ENCODE data around the gene COX8A. TPM values are rescaled to one million over a fixed set of nuclear protein-coding genes. Genes with fewer than 3 reads are reported as not detected.

COX8A gene
- total RNA-seq, 1 donor from 2014 or later, result 312 TPM

DNA sequence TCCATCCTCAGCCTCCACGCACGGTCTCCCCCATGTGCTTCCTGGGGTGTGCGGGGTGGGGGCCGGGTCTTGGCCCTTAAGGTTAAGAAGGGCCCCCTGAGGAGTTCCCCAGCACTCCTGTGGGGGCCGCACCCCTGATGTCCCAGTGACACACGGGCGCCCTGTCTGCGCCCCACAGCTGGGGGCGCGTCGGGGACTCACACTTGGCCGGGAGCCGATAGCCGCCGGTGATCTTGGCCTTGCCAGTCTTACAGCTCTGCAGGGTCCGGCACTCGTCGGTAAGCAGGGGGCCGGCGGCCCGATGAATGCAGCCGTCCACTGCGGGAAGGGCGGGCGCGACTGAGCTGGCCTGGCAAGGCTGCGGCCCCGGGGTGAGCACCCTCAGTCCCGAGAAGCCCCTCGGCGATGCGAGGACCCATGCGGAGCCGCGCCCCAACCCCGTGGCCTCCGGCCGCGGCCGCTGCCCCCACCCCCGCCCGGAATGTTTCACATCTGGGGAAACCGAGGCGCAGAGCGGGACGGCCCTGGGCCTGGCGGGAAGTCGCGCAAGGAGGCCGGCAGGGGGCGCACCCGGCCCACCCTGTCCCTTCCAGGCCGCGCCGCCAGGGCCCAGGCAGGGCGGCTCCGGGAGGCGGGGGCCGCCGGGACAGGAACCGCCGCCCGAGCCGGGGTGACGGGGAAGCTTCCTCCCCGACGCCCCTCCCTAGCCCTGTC lies 25.8 kb downstream of the COX8A start:
- H3K27me3 Mint-ChIP-seq (ENCODE audit: low read depth), result peaks cover 2% of the 10 kb centered on the region
- H3K4me1 Mint-ChIP-seq (ENCODE audit: low read depth), result peaks cover 2% of the 10 kb centered on the region
- intact Hi-C loops (cut with micrococcal nuclease), result loop anchor here (1.0 kb wide), 1 partner anchor 148 kb away; no protein-coding TSS in a partner anchor
- H3K9me3 Mint-ChIP-seq, result no peaks in the 10 kb centered on the region
- no peak overlapping the region for H3K27ac Mint-ChIP-seq
- DNase-seq (ENCODE audit: low spot score), result peak; percentile 73
- H3K36me3 Mint-ChIP-seq (ENCODE audit: low read depth), result peaks cover 22% of the 10 kb centered on the region
- H3K4me3 Mint-ChIP-seq (ENCODE audit: low read depth), result no peak overlapping the region

DNA sequence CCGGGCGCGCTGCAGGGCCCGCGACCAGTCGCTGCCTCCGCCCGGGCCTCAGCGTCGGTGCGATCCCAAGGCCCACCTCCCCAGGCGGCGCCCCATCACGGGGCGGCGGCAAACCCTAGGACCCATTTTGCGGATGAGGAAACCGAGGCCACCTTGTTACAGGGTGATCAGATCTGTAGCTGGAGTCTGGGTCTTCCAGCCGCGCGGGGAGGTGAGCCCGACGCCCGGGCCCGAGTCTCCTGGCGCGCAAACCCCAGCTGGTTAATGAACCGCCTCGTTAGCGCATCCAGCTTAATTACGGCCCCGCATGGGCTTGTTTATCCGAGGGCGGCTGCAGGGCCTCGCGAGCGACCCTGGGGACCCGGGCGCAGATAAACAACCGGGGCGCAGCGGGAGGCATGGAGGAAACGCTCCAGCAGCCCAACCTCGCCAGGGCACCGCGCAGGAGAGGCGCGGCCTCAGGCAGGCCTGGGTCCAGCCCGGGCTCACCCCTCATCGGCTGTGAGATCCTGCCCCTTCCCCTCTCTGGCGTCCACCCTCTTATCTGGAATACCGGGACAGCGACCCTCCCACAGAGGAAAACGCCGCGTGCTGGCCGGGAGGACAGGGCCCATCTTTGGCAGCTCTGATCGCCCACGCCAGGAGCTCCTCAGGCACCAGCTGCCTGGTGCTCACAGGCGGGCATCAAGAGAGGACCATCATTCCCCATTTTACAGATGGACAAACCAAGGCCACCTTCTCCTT lies 26.5 kb downstream of the COX8A start:
- Mint-ChIP-seq H3K27ac (no peak overlapping the region), H3K4me3 (ENCODE audit: low read depth) (peak overlapping the region; percentile 43), H3K36me3 (ENCODE audit: low read depth) (peaks cover 14% of the 10 kb centered on the region), H3K4me1 (ENCODE audit: low read depth) (peaks cover 2% of the 10 kb centered on the region), H3K27me3 (ENCODE audit: low read depth) (peaks cover 2% of the 10 kb centered on the region), H3K9me3 (no peaks in the 10 kb centered on the region)
- intact Hi-C loops (cut with micrococcal nuclease), result loop anchor here (1.0 kb wide), 1 partner anchor 147 kb away; no protein-coding TSS in a partner anchor
- DNase-seq (ENCODE audit: low spot score), result no peak

DNA sequence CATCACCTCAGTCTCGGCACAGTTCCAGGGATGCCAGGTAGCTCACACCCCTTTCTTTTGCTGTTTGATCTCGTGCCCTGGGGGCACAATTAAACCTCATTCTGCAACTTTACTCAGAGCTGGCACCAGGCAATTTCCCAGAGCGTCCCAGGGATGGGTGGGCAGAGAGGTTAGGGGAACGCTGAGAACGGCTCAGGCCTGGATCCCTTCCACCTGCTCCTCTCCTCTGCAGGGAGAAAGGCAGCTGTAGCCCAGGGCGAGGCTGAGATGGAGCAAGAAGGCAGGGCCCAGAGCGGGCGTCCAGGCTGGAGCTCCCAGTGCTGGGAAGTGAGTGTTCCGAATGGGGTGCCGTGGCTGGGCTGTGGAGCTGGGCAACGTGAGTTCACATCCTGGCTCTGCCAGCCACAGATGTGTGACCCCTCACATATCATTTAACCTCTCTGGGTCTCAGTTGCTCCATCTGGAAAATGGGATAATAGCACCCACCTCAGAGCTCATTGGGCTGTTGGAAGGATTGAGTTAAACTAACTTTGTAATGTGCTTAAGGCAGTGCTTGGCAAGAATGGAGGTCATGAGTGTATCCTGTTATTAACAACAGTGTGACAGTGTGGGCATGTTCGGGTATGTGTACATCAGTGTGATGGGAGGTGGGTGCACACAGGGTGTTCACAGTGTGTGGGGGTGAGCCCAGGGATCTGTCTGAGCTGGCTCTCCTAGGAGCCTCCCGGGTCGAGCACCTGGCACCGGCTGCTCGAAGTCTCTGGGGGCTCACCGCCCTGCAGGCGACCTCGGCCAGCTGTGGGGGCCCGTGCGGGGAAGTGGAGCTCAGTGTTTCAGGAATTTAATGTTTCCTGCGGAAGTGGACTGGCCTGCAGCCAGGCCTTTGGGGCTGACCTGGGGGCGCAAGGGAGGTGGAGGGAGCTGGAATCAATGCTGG lies 27.3 kb downstream of the COX8A start:
- H3K4me3 Mint-ChIP-seq (ENCODE audit: low read depth), result no peak overlapping the region
- intact Hi-C loops (cut with micrococcal nuclease), result no loop called here

DNA sequence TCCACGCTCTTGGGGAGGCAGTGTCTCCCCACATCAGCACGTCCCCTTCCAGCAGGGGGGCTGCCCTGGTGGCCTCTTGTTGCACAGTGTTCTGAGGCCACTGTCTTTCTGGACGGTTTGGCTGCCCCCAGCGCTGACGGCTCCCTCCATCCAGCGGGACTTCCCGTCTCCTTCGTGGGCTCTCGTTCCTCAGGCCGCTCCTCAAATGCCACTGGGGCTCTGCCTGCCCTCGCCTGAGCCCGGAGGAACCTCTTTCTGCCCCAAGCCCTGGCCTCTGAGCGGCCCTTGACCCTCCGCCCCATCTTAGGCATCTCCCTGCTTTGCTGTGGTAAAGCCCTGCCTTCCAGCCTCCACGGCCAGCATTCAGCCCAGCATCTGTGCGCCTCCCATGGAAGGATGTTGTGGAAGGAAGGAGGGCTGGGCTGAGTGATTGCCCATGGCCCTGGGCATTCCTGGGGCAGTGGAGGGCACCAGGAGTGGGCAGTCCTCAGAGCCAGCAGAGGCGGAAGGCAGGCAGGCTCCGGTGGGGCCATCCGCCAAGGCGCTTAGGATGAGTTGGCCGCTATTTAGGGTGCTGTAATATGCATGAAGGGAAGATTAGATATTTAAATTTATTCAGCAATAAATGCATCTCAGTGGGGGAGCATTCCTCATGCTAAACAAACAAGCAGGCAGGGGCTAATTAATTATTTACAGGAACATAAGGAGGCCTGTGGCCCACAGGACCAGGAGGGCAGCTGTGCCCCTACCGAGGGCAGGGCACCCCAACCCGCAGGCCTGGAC lies 29.6 kb downstream of the COX8A start:
- intact Hi-C loops (cut with micrococcal nuclease), result no loop called here
- Mint-ChIP-seq H3K27ac (no peak overlapping the region), H3K36me3 (ENCODE audit: low read depth) (no peaks in the 10 kb centered on the region), H3K4me1 (ENCODE audit: low read depth) (peaks cover 5% of the 10 kb centered on the region), H3K9me3 (no peaks in the 10 kb centered on the region), H3K27me3 (ENCODE audit: low read depth) (peaks cover 27% of the 10 kb centered on the region), H3K4me3 (ENCODE audit: low read depth) (no peak overlapping the region)
- DNase-seq (ENCODE audit: low spot score), result no peak

More for the DNA sequence above, 27.3 kb downstream of the COX8A start:
- H3K36me3 Mint-ChIP-seq (ENCODE audit: low read depth), result peaks cover 14% of the 10 kb centered on the region
- no peak overlapping the region for H3K27ac Mint-ChIP-seq
- H3K4me1 Mint-ChIP-seq (ENCODE audit: low read depth), result peaks cover 2% of the 10 kb centered on the region
- DNase-seq (ENCODE audit: low spot score), result no peak
- peaks cover 8% of the 10 kb centered on the region for H3K27me3 Mint-ChIP-seq (ENCODE audit: low read depth)
- H3K9me3 Mint-ChIP-seq, result no peaks in the 10 kb centered on the region

DNA sequence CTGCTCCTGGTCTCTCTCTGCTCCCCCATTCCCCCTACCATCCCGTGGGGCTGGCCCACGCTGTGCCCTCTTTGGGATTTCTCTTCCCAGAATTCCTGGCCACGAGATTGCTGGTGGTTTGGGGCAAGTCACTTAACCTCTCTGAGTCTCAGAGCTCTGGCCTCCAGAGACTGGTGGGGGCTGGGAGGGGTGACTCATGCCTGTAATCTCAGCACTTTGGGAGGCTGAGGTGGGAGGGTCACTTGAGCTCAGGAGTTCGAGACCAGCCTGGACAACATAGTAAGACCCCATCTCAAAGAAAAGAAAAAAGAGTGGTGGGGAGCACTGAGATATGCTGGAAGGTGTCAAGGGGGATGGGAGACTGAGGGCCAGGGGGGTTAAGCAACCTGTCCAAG lies 30.2 kb downstream of the COX8A start:
- DNase-seq (ENCODE audit: low spot score), result no peak
- intact Hi-C loops (cut with micrococcal nuclease), result no loop called here
- H3K9me3 Mint-ChIP-seq, result no peaks in the 10 kb centered on the region
- peaks cover 5% of the 10 kb centered on the region for H3K4me1 Mint-ChIP-seq (ENCODE audit: low read depth)
- peaks cover 27% of the 10 kb centered on the region for H3K27me3 Mint-ChIP-seq (ENCODE audit: low read depth)
- no peak overlapping the region for H3K27ac Mint-ChIP-seq
- H3K36me3 Mint-ChIP-seq (ENCODE audit: low read depth), result no peaks in the 10 kb centered on the region
- H3K4me3 Mint-ChIP-seq (ENCODE audit: low read depth), result no peak overlapping the region

DNA sequence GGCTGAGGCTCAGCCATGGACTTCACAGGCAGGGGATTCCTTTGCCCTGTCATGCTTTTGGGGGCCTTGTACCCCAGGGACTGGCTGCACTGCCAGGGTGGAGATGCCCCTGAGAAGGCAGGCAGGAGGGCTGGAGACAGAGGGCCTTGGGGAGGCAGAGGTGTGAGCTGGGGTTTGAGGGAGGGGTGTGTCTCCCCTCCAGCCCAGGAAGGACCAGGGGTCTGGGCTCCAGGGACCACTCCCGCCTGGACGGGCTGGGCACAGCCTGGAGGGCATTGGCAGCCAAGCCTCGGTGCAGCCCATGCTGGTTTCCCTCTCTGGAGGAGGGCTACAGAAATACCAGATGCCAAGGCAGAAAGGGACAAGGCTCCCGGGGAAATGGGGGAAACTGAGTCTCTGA lies 31.3 kb downstream of the COX8A start:
- peaks cover 9% of the 10 kb centered on the region for H3K9me3 Mint-ChIP-seq
- no peak for DNase-seq (ENCODE audit: low spot score)
- H3K4me3 Mint-ChIP-seq (ENCODE audit: low read depth), result no peak overlapping the region
- H3K27me3 Mint-ChIP-seq (ENCODE audit: low read depth), result peaks cover 27% of the 10 kb centered on the region
- H3K27ac Mint-ChIP-seq, result no peak overlapping the region
- H3K36me3 Mint-ChIP-seq (ENCODE audit: low read depth), result no peaks in the 10 kb centered on the region
- H3K4me1 Mint-ChIP-seq (ENCODE audit: low read depth), result peaks cover 5% of the 10 kb centered on the region
- intact Hi-C loops (cut with micrococcal nuclease), result no loop called here

DNA sequence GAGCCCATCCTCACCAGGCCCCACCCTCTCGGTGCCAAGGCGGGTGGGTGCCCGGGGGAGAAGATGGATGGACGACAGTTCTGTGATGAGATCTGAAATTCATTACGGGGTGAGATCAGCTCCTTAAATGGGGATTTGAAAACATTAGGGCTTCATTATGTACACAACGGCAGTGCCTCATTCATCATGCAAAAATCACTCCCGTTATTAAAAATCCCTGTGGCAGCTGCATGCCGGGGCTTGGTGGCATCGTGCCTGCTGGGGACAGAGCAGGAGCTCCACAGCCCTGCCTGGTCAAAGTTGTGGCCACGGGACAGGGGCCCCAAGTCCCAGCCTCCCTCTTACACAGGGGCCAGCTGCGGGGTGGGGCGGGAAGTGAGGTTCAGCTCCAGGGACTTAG lies 32.0 kb downstream of the COX8A start:
- Mint-ChIP-seq H3K27ac (no peak overlapping the region), H3K36me3 (ENCODE audit: low read depth) (no peaks in the 10 kb centered on the region), H3K4me1 (ENCODE audit: low read depth) (peaks cover 3% of the 10 kb centered on the region), H3K27me3 (ENCODE audit: low read depth) (peaks cover 25% of the 10 kb centered on the region), H3K4me3 (ENCODE audit: low read depth) (no peak overlapping the region), H3K9me3 (peaks cover 13% of the 10 kb centered on the region)
- no peak for DNase-seq (ENCODE audit: low spot score)
- intact Hi-C loops (cut with micrococcal nuclease), result no loop called here

DNA sequence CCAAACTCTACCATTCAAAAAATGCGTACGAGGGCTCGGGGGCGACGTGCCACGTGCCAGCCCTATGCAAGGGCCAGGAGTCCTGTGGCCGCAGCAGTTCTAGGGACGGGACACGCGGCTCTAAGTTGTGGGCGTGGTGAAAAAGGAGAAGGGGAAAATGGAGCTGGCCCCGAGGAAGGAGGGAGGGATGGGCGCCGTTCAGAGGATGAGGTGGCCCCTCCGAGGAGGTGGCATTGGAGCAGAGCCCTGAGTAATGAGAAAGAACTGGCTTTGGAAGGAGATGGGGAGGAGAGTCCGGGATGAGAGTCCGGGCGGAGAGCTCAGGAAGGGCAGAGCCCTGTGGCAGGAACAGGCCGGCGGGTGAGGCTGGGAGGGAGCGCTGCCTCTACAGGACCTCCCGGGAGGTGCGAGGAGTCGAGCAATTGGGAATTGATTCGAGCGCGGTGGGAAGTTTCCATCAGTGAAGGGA lies 32.8 kb downstream of the COX8A start:
- H3K36me3 Mint-ChIP-seq (ENCODE audit: low read depth), result no peaks in the 10 kb centered on the region
- H3K27me3 Mint-ChIP-seq (ENCODE audit: low read depth), result peaks cover 25% of the 10 kb centered on the region
- no peak overlapping the region for H3K4me3 Mint-ChIP-seq (ENCODE audit: low read depth)
- peaks cover 13% of the 10 kb centered on the region for H3K9me3 Mint-ChIP-seq
- no peak for DNase-seq (ENCODE audit: low spot score)
- H3K27ac Mint-ChIP-seq, result no peak overlapping the region
- intact Hi-C loops (cut with micrococcal nuclease), result no loop called here
- peaks cover 3% of the 10 kb centered on the region for H3K4me1 Mint-ChIP-seq (ENCODE audit: low read depth)

DNA sequence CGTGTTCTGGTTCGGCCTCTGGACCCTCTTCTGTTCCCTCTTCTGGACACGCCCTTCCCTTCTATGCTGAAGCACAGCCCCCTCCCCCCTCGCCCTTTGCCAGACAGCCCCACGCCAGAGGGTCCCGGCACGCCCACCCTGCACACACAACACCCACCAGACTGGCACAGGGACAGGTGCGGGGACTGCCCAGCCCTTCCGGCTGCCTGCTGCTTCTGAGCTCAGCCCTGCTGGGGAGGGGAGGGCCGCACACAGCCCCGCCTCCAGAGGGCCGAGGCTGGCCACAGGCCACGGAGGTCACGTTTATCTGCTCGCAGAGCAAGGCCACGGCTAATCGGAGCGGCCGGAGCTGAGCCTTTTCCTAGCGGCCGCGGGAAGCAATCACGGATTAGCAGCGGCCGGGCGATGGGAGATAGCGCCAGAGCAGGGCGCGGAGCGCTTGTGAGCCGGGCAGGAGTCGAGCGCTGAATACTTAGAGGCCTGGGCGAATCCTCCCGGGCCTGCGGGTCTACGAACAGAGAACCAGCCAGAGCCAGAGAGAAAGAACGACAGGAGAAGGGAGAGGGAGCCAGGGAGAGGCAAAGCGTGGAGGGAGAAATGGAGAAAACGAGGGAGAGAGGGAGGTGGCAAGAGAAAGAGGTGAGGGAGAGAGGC lies 33.3 kb downstream of the COX8A start:
- Mint-ChIP-seq H3K4me1 (ENCODE audit: low read depth) (peaks cover 3% of the 10 kb centered on the region), H3K27me3 (ENCODE audit: low read depth) (peaks cover 25% of the 10 kb centered on the region), H3K36me3 (ENCODE audit: low read depth) (no peaks in the 10 kb centered on the region), H3K4me3 (ENCODE audit: low read depth) (no peak overlapping the region), H3K9me3 (peaks cover 13% of the 10 kb centered on the region), H3K27ac (no peak overlapping the region)
- intact Hi-C loops (cut with micrococcal nuclease), result no loop called here
- DNase-seq (ENCODE audit: low spot score), result no peak

DNA sequence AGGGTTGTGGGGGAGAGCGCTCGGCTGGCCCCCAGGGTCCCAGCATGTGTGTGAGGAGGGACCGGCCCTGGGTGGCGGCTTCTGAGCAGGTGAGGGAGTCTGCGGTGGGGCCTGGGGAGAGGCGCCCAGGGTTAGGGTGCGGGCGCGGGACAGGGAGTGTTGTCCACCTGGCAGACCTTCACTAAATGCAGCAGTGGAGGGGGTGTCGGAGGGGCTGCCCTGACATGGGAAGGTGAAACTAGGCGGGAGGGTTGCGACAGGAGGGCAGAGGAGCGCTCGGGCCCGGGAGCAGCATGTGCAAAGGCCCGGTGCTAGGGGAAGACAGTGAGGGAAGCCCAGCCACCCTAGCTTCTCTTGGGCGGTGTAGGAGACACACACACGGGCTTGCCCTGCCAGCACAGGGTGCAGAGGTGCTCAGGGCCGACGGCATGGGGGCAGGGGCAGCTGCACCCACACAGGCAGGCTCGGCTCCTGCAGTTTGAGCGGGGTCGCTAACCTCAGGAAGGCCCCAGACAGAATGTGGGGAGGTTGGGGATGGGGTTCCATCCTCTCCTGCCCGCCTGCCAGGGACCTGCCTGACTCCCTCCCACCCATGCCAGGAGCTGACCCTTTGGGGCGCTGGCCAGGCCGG lies 34.0 kb downstream of the COX8A start:
- Mint-ChIP-seq H3K4me1 (ENCODE audit: low read depth) (peaks cover 3% of the 10 kb centered on the region), H3K36me3 (ENCODE audit: low read depth) (no peaks in the 10 kb centered on the region), H3K27me3 (ENCODE audit: low read depth) (peaks cover 25% of the 10 kb centered on the region), H3K4me3 (ENCODE audit: low read depth) (no peak overlapping the region), H3K9me3 (peaks cover 13% of the 10 kb centered on the region), H3K27ac (no peak overlapping the region)
- intact Hi-C loops (cut with micrococcal nuclease), result no loop called here
- no peak for DNase-seq (ENCODE audit: low spot score)

DNA sequence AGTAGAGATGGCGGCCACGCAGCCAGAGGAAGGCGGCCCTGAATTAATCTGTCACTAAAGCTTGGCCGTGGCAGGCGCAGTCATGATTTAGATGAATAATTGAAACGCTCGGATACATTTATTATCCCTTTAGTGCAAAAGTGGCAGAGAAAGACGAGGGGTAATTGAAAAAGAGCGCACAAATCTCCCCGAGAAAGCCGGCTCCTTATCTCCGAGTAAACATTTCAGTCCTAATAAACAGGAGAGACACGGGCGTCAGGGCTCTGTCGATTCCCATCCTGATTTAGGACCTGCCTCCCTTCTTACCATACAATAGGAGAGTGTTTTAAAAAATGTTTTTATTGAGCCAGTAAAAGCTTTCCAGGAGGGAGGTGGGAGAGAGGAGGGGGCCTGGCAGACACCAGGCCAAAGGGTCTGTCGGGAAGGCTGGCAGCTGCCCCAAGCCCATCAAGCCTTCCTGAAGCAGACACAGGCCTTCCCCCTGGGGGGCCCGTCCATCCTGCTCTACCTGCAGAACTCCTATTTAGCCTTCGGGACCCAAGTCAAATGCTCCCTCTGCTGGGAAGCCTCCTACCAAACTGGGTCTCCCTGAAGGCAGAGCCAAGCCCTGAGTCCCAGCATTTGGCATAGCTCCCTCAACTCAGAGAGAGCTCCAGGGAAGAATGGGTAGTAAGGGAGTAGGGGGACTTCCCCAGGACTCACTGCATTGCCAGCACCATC lies 34.7 kb downstream of the COX8A start:
- intact Hi-C loops (cut with micrococcal nuclease), result no loop called here
- Mint-ChIP-seq H3K27ac (no peak overlapping the region), H3K9me3 (peaks cover 13% of the 10 kb centered on the region), H3K36me3 (ENCODE audit: low read depth) (no peaks in the 10 kb centered on the region), H3K27me3 (ENCODE audit: low read depth) (peaks cover 25% of the 10 kb centered on the region), H3K4me3 (ENCODE audit: low read depth) (no peak overlapping the region), H3K4me1 (ENCODE audit: low read depth) (peaks cover 3% of the 10 kb centered on the region)
- DNase-seq (ENCODE audit: low spot score), result no peak

Data from activated T-helper 2 cell treated with anti-CD3 and anti-CD28 coated beads, Interferon-gamma antibody, Interleukin-2, Interleukin-4, amounts not matched to agents 10 μg/mL and 5 μg/mL and 100 μg/mL, durations not matched to agents 14 hours and 24 hours and 36 hours (primary cell).